PC-9 (cell line): ENCODE measurements around the gene PRKD1.

Source experiments
- CTCF ChIP-seq: fragments of 200-600 bp; sonication (generic); conservative IDR thresholded peaks from 2 replicates; pipeline ENCODE4 v1.6.1; 2017; ENCODE audit warnings: mixed run types, antibody characterized with exemption, mild to moderate bottlenecking, moderate library complexity
- EZH2 ChIP-seq: fragments of 200-600 bp; sonication (generic); IDR thresholded peaks from 2 replicates; pipeline ENCODE4 v1.8.0; 2017; ENCODE audit warnings: antibody characterized with exemption, low read depth

GRCh38 chr14:29858299-29858698, 69.3 kb downstream of the PRKD1 start:
- no peak for TF ChIP-seq EZH2
- no peak for TF ChIP-seq CTCF
